ENCODE data around the gene CLMN. TPM values are rescaled to one million over a fixed set of nuclear protein-coding genes. Genes with fewer than 3 reads are reported as not detected.

The CLMN gene
- total and polyA plus RNA-seq, 2 donors (not counting 3 experiments of a cell fraction or from before 2014, with no cell fraction given), result 0.72 to 9.6 TPM

- no peaks in the 10 kb centered on the region for H3K9me3 ChIP-seq (replicated peaks; ENCODE audit: control insufficient read depth, insufficient read depth, low read length)
- no peaks in the 10 kb centered on the region for H3K79me2 ChIP-seq (ENCODE audit: control insufficient read depth, insufficient read depth, low read length)
- H3K4me1 ChIP-seq (ENCODE audit: control insufficient read depth, extremely low read depth, insufficient read depth, low read length), result no peaks in the 10 kb centered on the region
- H3K27ac ChIP-seq (ENCODE audit: insufficient read depth, low read depth, low read length), result no peak overlapping the region
- intact Hi-C loops (cut with micrococcal nuclease), result no loop called here
- no peak for FAIRE-seq
- no peaks in the 10 kb centered on the region for H3K27me3 ChIP-seq (ENCODE audit: control insufficient read depth in 2 of 2, insufficient read depth in 2 of 2, low read length in 2 of 2)
- dilution Hi-C loops (cut with MboI; ENCODE audit: extremely low pct_ligation_motif_present, low sequenced_read_pairs), result no loop called here
- no TSS peak for BruUV-seq (replicated peaks)
- ChIA-PET CTCF (interaction anchor here (1.6 kb wide), 1 partner anchor 196 kb away, joined by 4 read pairs; no protein-coding TSS in a partner anchor), POLR2A (no interaction called here)
- H3K9me1 ChIP-seq (replicated peaks; ENCODE audit: control insufficient read depth, extremely low read depth, insufficient read depth, low read length), result no peaks in the 10 kb centered on the region
- no peak overlapping the region for H3K9ac ChIP-seq (replicated peaks; ENCODE audit: extremely low read depth, insufficient read depth, low read length)
- H3K36me3 ChIP-seq (ENCODE audit: control insufficient read depth in 2 of 2, extremely low read depth in 1 of 2, insufficient read depth in 2 of 2, low read length in 2 of 2), result no peaks in the 10 kb centered on the region
- no peak for DNase-seq (ENCODE audit: low read depth, low spot score)
- no peak overlapping the region for H3K4me2 ChIP-seq (ENCODE audit: insufficient read depth, low read length)
- H2AFZ ChIP-seq (ENCODE audit: low read depth, low read length), result no peak overlapping the region
- H4K20me1 ChIP-seq (replicated peaks; ENCODE audit: control insufficient read depth, extremely low read depth, insufficient read depth, low read length), result no peaks in the 10 kb centered on the region
- no peak overlapping the region for H3K4me3 ChIP-seq (replicated peaks in 1 of 3; ENCODE audit: insufficient read depth in 1 of 3, low read depth in 1 of 3, low read length in 3 of 3)
- TF ChIP-seq MAX (IDR thresholded peaks at IDR 0.05; ENCODE audit: insufficient read depth, insufficient read length), result no peak
- no peak for TF ChIP-seq POLR2A (IDR thresholded peaks at IDR 0.05; ENCODE audit: low read depth, low read length)
- no peak for TF ChIP-seq CTCF (IDR thresholded peaks at IDR 0.05; ENCODE audit: extremely low read depth in 1 of 2, insufficient read depth in 1 of 2, low read depth in 1 of 2, low read length in 2 of 2)
- TF ChIP-seq EZH2 (IDR thresholded peaks at IDR 0.05; ENCODE audit: borderline replicate concordance, low read depth, low read length, severe bottlenecking), result no peak
- TF ChIP-seq JUN (IDR thresholded peaks at IDR 0.05; ENCODE audit: borderline replicate concordance, insufficient read depth, insufficient read length, low read depth), result no peak
- TF ChIP-seq MYC (IDR thresholded peaks at IDR 0.05; ENCODE audit: low read depth, low read length), result no peak
- TF ChIP-seq POLR2AphosphoS5 (IDR thresholded peaks at IDR 0.05; ENCODE audit: insufficient read depth, low read depth, low read length), result no peak
- TF ChIP-seq FOS (IDR thresholded peaks at IDR 0.05; ENCODE audit: borderline replicate concordance, insufficient read depth, low read length), result no peak
- no peak for TF ChIP-seq GATA2 (IDR thresholded peaks at IDR 0.05; ENCODE audit: insufficient read depth, insufficient read length, low read depth, low read length)
These were observed 154.2 kb downstream of the CLMN start for GRCh38 chr14:95165517-95165916.
